ENCODE measurements around the gene DNAJC8. TPM values are rescaled to one million over a fixed set of nuclear protein-coding genes. Genes with fewer than 3 reads are reported as not detected.

DNAJC8 gene
- total and polyA plus RNA-seq, 2 of the 8 experiments (the other 6 are each of a cell fraction or from before 2014, with no cell fraction given), result 116 to 134 TPM

- no peak overlapping the region for H3K18ac ChIP-seq (ENCODE audit: extremely low read depth, low read length)
- H4K5ac ChIP-seq (ENCODE audit: insufficient read length, low read depth, low read length), result no peak overlapping the region
- no peak overlapping the region for H3K4me3 ChIP-seq (ENCODE audit: extremely low read depth in 1 of 4, insufficient read depth in 2 of 4, low read depth in 3 of 4, low read length in 4 of 4)
- no peaks in the 10 kb centered on the region for H3K23me2 ChIP-seq (ENCODE audit: low read depth, low read length)
- no peak overlapping the region for H2BK20ac ChIP-seq (ENCODE audit: low read length)
- no peak for DNase-seq (ENCODE audit: low read depth in 1 of 2, low spot score in 2 of 2)
- H3K56ac ChIP-seq (replicated peaks; ENCODE audit: insufficient read length, low read depth, low read length), result no peak overlapping the region
- H2AFZ ChIP-seq (ENCODE audit: low read length), result no peak overlapping the region
- no peak overlapping the region for H4K91ac ChIP-seq (replicated peaks; ENCODE audit: insufficient read length, low read length)
- no peak overlapping the region for H3K4me2 ChIP-seq (ENCODE audit: insufficient read depth in 1 of 2, low read depth in 2 of 2, low read length in 2 of 2)
- H3K14ac ChIP-seq (ENCODE audit: insufficient read length), result no peak overlapping the region
- TF ChIP-seq SUZ12 (IDR thresholded peaks at IDR 0.05; ENCODE audit: low read length) (no peak), CTCF (IDR thresholded peaks at IDR 0.05; ENCODE audit: control extremely low read depth in 1 of 3, insufficient read depth in 1 of 3, low read depth in 1 of 3, low read length in 3 of 3) (no peak)
- no peak overlapping the region for H3K23ac ChIP-seq (ENCODE audit: insufficient read length)
- no peaks in the 10 kb centered on the region for H3K4me1 ChIP-seq (replicated peaks in 1 of 4; ENCODE audit: control insufficient read depth in 3 of 4, insufficient read depth in 4 of 4, low read length in 3 of 4)
- H2BK12ac ChIP-seq (ENCODE audit: low read depth, low read length), result no peak overlapping the region
- peaks cover 0 to 5% of the 10 kb centered on the region in 2 experiments for H4K20me1 ChIP-seq (replicated peaks in 1 of 2; ENCODE audit: control insufficient read depth in 1 of 2, insufficient read depth in 2 of 2, low read length in 2 of 2)
- 0 out of 2 replicates have a peak overlapping the region, but pooled peaks have one; percentile 24 for H2BK5ac ChIP-seq (ENCODE audit: low read depth, low read length)
- no peaks in the 10 kb centered on the region for H3K9me3 ChIP-seq (ENCODE audit: insufficient read depth in 2 of 2, low read depth in 1 of 2, low read length in 1 of 2)
- CTCF ChIA-PET (ENCODE audit: partially characterized antibody), result interaction anchor here (0.6 to 2.7 kb wide), 4 partner anchors 32 to 356 kb away, joined by 3 to 9 read pairs (median 3); no protein-coding TSS in a partner anchor
- H3K27ac ChIP-seq (ENCODE audit: low read depth, low read length), result no peak overlapping the region
- H4K8ac ChIP-seq (ENCODE audit: extremely low read depth, insufficient read depth, low read length), result no peak overlapping the region
- no peaks in the 10 kb centered on the region for H3K27me3 ChIP-seq (replicated peaks in 1 of 4; ENCODE audit: control insufficient read depth in 3 of 4, extremely low read depth in 1 of 4, insufficient read depth in 3 of 4, low read length in 3 of 4)
- no peak overlapping the region for H3K9ac ChIP-seq (replicated peaks in 1 of 4; ENCODE audit: extremely low read depth in 1 of 4, low read depth in 3 of 4, low read length in 3 of 4)
- H3K4ac ChIP-seq (replicated peaks; ENCODE audit: insufficient read length, low read depth, low read length), result no peak overlapping the region
- no peak for FAIRE-seq
- no peaks in the 10 kb centered on the region for H3K79me2 ChIP-seq (ENCODE audit: control insufficient read depth in 1 of 2, insufficient read depth in 2 of 2, low read length in 2 of 2)
- 98% methylated on average over 5 of the region's 5 CpGs; no CpG with 5 or more reads in 1 of the 2 experiments for WGBS, 2 experiments (ENCODE audit: extremely low coverage in 1 of 2, insufficient coverage in 1 of 2, insufficient read length in 1 of 2, insufficient replicate concordance in 2 of 2, low coverage in 1 of 2, low lambda C conversion rate in 2 of 2, missing lambda C conversion rate in 1 of 2)
- POLR2A ChIA-PET (ENCODE audit: partially characterized antibody), result interaction anchor here (1.2 to 20.8 kb wide), 4 partner anchors 8 to 32 kb away, joined by 3 to 324 read pairs (median 5); partner anchors contain the start of gene SESN2
- no peak overlapping the region for H2AK5ac ChIP-seq (ENCODE audit: low read depth, low read length)
- no peaks in the 10 kb centered on the region for H3K79me1 ChIP-seq (ENCODE audit: low read depth, low read length)
- H2BK15ac ChIP-seq (ENCODE audit: low read length), result no peak overlapping the region
- H3K36me3 ChIP-seq (ENCODE audit: control insufficient read depth in 2 of 4, insufficient read depth in 4 of 4, low read length in 3 of 4), result peaks cover 25 to 60% (median 43%) of the 10 kb centered on the region in 4 experiments
- H2BK120ac ChIP-seq (replicated peaks; ENCODE audit: low read depth, low read length), result no peak overlapping the region
These were observed 48.1 kb upstream of the DNAJC8 start for GRCh38 chr1:28280977-28281381.
